MCF 10A (cell line): ENCODE results near the gene RGS7. TPM values are rescaled to one million over a fixed set of nuclear protein-coding genes. Genes with fewer than 3 reads are reported as not detected.

Experiments
- BruUV-seq: library from RNA; stranded (reverse); fragments of 400-500 nt; replicated peaks from 2 replicates; lab custom pipeline; 2021; lab: Mats Ljungman, UMichigan
- CTCF ChIA-PET: fragments of 300-600 bp; sonication (Branson Sonifier 250); formaldehyde crosslinking; extraction: SDS; loops from one replicate; lab custom pipeline; 2021; ENCODE audit warnings: antibody characterized with exemption, inconsistent platforms; lab: Yijun Ruan, JAX
- POLR2A ChIA-PET: fragments of 300-600, 350-650 bp; sonication (Branson Sonifier 250); formaldehyde crosslinking; extraction: SDS; loops from one replicate; lab custom pipeline; 2020; ENCODE audit warnings: antibody characterized with exemption, inconsistent platforms; lab: Yijun Ruan, JAX
- DNase-seq: peaks from one replicate; pipeline ENCODE4 v3.0.0-alpha.2; 2018; ENCODE audit not compliant: unreplicated experiment
- H3K27ac Mint-ChIP-seq: one replicate; pipeline ENCODE4 v1.8.0; 2022; ENCODE audit warnings: mild to moderate bottlenecking, low read depth, mixed read lengths; ENCODE audit not compliant: unreplicated experiment
- H3K27me3 Mint-ChIP-seq: one replicate; pipeline ENCODE4 v1.8.0; 2022; ENCODE audit warnings: mixed read lengths; ENCODE audit not compliant: insufficient read depth, unreplicated experiment
- H3K36me3 Mint-ChIP-seq: one replicate; pipeline ENCODE4 v1.8.0; 2022; ENCODE audit warnings: mild to moderate bottlenecking, moderate library complexity, mixed read lengths; ENCODE audit not compliant: insufficient read depth, unreplicated experiment
- H3K4me1 Mint-ChIP-seq: one replicate; pipeline ENCODE4 v1.8.0; 2022; ENCODE audit warnings: mixed read lengths; ENCODE audit not compliant: insufficient read depth, unreplicated experiment
- H3K4me3 Mint-ChIP-seq: one replicate; pipeline ENCODE4 v1.8.0; 2022; ENCODE audit warnings: mild to moderate bottlenecking, moderate library complexity, mixed read lengths; ENCODE audit not compliant: unreplicated experiment
- H3K9me3 Mint-ChIP-seq: one replicate; pipeline ENCODE4 v1.8.0; 2022; ENCODE audit warnings: mixed read lengths; ENCODE audit not compliant: unreplicated experiment
- CTCF ChIP-seq: fragments of 200-600 bp; IDR thresholded peaks from one replicate; pipeline ENCODE4 v1.8.0; 2022; ENCODE audit warnings: antibody characterized with exemption, mild to moderate bottlenecking; ENCODE audit not compliant: unreplicated experiment
- intact Hi-C: fragments of 100-400 bp; cut with micrococcal nuclease; formaldehyde crosslinking; loops from 2 replicates; pipeline ENCODE4 v1.14.1; 2022
- total RNA-seq: library from RNA; stranded (reverse); gene quantifications from 2 replicates; pipeline ENCODE4 v1.2.3, GENCODE V29; 2022

The RGS7 gene
- total RNA-seq, 1 experiment from 2014 or later = 0.42 TPM

DNA sequence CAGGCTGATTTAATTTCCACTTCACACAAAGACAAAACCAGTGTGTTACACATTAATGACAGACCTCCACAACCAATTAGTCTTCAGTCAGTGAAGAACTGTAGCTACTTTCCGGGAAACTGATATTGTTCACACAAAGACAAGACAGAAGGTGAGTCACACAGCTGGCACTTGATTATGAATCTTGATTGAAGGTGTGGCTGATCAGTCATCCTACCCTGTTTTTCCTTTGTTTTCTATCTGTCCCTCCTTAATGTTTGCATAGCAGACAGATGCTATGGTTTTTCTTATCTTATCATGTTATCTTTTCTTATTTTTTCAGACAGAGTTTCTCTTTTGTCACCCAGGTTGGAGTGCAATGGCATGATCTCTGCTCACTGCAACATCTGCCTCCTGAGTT, 560.0 kb downstream of the RGS7 start:
- peak; percentile 90 for DNase-seq
- intact Hi-C loops = no loop called here
- no peak for TF ChIP-seq CTCF
- H3K27me3 Mint-ChIP-seq = no peaks in the 10 kb centered on the region
- ChIA-PET POLR2A (interaction anchor here (0.8 to 1.6 kb wide), 4 partner anchors 10 to 69 kb away, joined by 3 read pairs; no protein-coding TSS in a partner anchor), CTCF (interaction anchor here (1.3 to 1.9 kb wide), 2 partner anchors 10 to 65 kb away, joined by 4 to 17 read pairs; no protein-coding TSS in a partner anchor)
- no peak overlapping the region for H3K4me3 Mint-ChIP-seq
- BruUV-seq = no TSS peak
- no peaks in the 10 kb centered on the region for H3K36me3 Mint-ChIP-seq
- H3K27ac Mint-ChIP-seq = peak overlapping the region; percentile 67
- H3K9me3 Mint-ChIP-seq = no peaks in the 10 kb centered on the region
- H3K4me1 Mint-ChIP-seq = peaks cover 36% of the 10 kb centered on the region

DNA sequence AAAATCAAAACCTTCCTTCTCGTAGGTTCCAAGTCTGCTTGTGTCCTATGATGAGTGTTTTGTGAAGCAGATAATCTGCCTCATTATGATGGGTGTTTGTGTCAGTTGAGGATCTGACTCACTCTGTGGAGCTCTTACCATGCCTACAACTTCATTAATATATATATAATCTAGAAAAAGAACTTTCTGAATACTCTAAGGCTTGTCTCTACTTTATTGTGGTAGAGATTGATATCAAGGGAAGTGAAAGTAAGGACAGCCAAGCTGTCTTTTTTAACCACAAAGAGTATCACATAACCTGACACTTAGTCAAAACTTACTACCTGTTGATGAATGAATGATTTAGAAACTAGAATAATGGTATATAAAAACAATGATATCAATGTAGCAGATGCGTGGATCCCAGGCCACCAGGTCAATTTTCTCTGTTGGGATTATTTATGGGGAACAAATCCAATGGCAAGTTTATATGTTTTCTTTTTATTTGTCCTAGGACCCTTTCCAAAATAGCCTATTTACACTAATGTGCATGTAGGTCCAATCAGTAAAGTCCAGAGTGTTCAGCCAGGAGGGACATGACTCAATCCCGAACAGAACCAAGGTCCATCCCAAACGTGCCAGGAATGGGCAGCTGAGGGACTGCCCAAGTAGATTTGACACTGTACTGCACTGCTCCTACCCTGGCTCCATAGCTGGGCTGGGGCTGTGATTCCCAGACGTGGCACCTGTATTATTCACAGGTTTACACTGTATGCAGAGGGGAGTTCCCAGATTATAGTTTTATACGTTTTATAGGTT, 562.8 kb downstream of the RGS7 start:
- intact Hi-C loops = no loop called here
- Mint-ChIP-seq H3K4me1 (peaks cover 33% of the 10 kb centered on the region), H3K27me3 (no peaks in the 10 kb centered on the region), H3K9me3 (no peaks in the 10 kb centered on the region), H3K27ac (no peak overlapping the region), H3K36me3 (no peaks in the 10 kb centered on the region), H3K4me3 (no peak overlapping the region)
- CTCF ChIA-PET = interaction anchor here (1.0 to 1.2 kb wide), 2 partner anchors 8 to 38 kb away, joined by 3 read pairs; no protein-coding TSS in a partner anchor
- no peak for TF ChIP-seq CTCF
- BruUV-seq = no TSS peak
- POLR2A ChIA-PET = interaction anchor here (1.1 kb wide), 1 partner anchor 13 kb away, joined by 4 read pairs; no protein-coding TSS in a partner anchor
- no peak for DNase-seq

GRCh38 chr1:240792915-240793529, 564.0 kb downstream of the RGS7 start:
- Mint-ChIP-seq H3K4me3 (no peak overlapping the region), H3K4me1 (peaks cover 33% of the 10 kb centered on the region), H3K9me3 (no peaks in the 10 kb centered on the region), H3K27ac (no peak overlapping the region), H3K36me3 (no peaks in the 10 kb centered on the region), H3K27me3 (no peaks in the 10 kb centered on the region)
- BruUV-seq = no TSS peak
- intact Hi-C loops = no loop called here
- TF ChIP-seq CTCF = no peak
- no peak for DNase-seq
- POLR2A ChIA-PET = interaction anchor here (1.1 kb wide), 1 partner anchor 9 kb away, joined by 6 read pairs; no protein-coding TSS in a partner anchor
- CTCF ChIA-PET = interaction anchor here (0.5 to 1.4 kb wide), 5 partner anchors 9 to 766 kb away, joined by 3 read pairs; no protein-coding TSS in a partner anchor

DNA sequence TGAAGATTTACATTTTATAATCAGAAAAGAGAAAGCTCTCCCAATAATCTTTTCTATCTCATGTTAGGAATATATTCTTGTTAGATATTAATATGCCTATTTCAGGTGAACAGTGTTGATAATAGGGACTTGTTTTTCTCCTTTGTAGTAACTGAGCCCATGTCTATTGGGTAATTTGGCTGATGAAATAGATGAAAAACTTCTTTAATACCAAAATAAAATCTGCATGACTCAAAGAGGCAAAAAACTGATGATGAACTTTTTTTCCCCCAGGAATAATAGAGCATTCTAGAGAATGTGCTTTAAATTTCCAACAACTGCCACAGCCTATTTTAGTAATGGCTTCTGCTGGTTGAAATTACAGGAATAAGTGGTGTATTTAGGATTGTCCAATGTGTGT, 566.1 kb downstream of the RGS7 start:
- Mint-ChIP-seq H3K4me1 (peaks cover 17% of the 10 kb centered on the region), H3K27me3 (no peaks in the 10 kb centered on the region), H3K27ac (peak overlapping the region; percentile 53), H3K4me3 (no peak overlapping the region), H3K36me3 (no peaks in the 10 kb centered on the region), H3K9me3 (no peaks in the 10 kb centered on the region)
- intact Hi-C loops = loop anchor here (2.0 kb wide), 1 partner anchor 40 kb away; no protein-coding TSS in a partner anchor
- DNase-seq = no peak
- ChIA-PET CTCF (interaction anchor here (0.7 to 1.1 kb wide), 4 partner anchors 24 to 695 kb away, joined by 3 read pairs; no protein-coding TSS in a partner anchor), POLR2A (interaction anchor here (0.6 kb wide), 1 partner anchor 604 kb away, joined by 4 read pairs; no protein-coding TSS in a partner anchor)
- no TSS peak for BruUV-seq
- no peak for TF ChIP-seq CTCF
